ENCODE results near the gene M1AP.

Gene M1AP

DNA sequence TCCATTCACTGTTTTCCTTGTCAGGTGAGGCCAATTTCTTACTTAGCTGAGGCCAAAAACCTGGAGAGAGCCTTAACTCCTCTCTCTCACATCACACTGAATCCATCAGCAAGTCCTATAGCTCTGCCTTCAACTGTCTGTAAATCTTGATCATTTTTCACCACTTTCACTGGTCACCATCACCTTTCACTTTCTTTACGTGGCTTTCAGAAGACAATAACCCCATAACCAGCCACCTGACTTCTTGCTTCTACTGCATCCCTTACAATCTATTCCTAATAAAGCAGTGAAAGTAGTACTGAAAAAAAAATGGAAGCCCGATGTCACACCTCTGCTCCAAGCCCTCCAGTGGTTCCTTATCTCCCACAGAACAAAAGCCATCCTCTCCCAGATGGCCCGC, 102.1 kb downstream of the M1AP start:
- no peak for DNase-seq (ENCODE audit: low read depth)

DNA sequence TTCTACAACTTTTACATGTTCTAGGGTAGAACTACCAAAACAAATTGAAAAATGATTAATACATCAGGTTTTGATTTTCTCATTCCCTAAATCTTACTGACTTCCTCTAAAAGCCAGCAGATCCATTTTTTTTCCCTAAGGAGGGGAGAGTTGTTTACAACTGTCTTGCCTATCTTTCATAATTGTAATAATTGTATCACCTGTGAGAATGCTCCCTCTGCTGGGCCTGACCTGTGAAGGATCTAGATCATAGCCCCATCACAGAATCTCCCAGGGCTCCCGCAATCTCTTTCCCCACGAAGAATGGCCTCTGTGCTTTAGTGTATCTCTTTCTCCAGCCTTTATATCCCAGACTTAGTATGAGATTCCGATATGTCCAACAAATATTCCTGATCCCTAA, 103.5 kb downstream of the M1AP start:
- no peak for DNase-seq (ENCODE audit: low read depth)

DNA sequence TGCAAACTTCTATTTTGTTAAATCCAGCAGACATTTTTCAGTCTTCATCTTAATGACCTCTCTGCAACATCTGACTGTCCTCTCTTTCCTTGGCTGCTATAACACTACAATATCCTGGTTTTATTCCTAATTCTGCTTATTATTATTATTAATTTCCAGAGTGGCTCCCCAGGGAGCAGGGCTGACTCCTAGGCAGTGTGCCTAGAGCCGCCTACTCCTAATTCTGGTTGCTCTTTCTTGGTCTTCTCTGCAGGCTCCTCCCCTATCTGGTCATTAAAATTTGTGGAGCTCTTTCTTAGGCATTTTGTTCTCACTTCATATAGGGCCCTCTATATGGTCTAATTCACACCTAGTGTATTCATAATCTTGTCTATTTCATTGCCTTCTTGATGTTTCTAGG, 105.2 kb downstream of the M1AP start:
- no peak for DNase-seq (ENCODE audit: low read depth)

DNA sequence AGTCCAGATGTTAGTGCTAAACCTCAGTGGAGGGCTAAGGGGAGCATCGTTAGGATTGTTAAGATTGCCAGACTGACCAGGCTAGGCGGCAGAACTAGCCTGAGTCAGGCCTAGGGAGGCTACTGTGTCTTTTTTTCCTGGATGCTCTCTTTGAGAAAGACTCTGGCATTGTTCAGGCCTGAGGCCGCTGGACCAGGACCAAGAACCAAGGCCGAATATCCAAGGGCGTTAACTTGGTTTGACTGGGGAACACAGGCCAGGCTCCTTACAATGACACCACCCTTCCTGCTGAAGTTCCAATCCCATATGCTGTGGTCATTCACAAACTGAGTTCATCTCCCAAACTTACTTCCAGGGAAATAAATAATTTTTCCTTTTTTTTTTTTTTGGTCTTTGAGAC, 107.8 kb downstream of the M1AP start:
- no peak for DNase-seq (ENCODE audit: low read depth)

DNA sequence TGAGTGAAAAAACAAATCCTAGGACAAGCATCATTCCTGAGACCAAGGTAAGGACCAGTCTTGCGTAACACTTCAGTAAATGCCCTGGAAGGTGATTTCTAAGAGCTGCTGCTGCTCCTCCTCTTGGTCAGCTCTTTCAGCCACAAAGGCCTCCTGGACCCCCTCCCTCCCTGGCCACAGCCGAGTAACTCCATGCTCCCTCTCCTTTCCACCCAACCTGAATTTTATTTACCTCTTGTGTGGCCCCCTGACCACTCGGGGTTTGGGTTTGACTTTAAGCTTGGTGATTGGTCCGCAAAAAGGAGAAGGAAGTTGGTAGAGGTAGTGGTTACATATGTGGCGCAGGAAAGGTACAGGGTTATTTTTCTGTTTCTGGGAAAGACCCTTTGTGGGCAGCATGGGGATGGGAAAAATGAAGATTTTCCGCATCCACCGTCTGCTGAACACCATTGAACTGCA, 109.2 kb downstream of the M1AP start:
- no peak for DNase-seq (ENCODE audit: low read depth)

DNA sequence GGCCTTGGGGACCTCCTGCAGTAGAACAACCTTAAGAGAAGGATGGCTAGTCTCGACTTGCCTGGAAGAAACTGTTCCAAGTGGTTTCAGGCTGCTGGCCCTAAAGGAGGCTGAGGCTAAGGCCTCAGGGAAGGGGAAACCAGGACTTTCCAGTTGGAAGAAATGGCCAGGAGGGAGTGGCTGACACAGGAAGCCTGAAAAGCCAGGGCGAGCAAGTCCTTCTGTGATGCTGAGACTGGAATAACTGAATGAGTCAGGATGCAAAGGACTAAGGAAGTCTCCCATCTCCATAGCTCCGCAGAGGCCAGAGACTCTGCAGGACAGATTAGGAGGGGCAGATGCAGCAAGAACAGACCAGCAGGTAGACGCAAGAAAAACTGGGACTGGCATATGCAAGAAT, 111.0 kb downstream of the M1AP start:
- DNase-seq (ENCODE audit: low read depth): no peak

DNA sequence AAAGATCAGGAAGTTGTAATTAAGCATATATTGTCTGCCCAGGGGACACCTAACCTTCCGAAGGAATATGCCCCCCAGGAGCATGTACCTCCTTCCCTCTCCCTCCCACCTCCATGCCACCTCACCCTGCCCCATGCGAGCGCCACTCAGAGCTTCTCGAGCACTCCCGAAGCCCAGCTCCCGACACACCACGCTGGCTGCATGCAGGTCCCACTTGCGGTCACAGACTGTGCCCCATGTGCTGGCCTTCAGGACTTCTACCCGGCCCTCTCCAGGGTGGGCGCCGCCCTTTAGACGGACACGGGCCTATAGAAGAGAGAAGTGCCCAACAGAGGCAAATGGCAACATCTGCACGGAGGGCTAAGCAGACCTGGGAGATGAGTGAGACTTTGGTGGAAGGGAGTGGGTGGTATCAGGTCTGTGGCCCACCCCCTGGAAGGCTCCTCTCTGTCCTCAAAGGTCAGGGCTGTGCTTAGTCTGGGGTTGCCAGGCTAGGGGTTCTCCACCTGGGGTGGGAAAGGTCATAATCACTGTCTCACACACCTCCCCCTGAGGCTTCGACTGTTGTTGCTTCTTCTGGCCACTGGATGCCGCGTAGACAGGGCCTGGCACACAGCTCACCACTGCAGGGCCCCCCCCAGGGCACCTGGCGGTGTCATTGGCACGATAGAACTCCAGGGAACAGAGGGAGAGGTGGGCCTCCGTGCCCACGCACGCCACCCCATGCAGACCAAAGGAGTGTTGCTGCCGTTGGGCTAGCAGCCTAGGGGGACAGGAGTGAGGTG, 111.8 kb downstream of the M1AP start:
- no peak for DNase-seq (ENCODE audit: low read depth)

DNA sequence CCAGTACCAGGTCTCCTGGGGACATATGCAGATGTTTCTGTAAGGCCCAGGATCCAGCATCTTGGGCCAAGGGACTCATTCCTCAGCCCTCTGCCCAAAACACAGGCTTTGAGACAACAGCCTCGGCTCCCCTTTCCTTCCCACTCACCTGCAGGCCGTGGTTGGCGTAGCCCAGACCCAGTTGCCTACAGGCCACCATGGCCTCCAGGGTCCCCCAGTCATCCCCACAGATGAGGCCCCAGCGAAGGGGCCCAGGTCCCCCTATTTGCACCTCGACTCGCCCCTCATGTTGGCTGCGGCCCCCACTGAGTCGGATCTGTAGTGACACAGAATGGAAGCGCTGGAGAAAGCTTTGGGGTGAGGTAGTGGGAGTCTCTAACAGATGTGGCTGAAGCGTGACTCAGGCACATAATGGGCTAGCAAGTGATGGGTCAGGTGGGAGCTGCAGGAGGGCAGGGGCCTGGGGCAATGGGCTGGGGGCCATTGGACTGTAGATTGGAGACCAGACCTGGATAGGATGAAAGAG, 112.6 kb downstream of the M1AP start:
- no peak for DNase-seq (ENCODE audit: low read depth)

DNA sequence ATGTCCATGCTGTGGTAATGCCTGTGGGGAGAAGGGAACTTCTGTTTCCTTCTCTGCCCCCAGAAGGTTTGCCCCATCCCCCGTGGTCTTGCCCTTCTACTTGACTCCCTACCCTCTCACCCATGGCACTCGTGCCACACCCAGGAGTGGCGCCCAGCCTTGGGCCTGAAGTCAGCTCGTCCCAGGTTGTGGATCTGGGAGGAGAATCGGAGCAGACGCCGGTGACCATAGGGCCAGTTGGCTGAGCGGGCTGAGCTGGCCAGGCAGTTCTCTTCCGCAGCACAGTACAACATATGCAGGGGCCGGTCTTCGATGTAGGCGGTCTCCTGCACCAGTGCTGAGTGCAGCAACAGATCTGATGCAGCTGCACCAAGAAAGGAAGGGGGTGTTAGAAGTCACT, 113.7 kb downstream of the M1AP start:
- DNase-seq (ENCODE audit: low read depth): no peak

DNA sequence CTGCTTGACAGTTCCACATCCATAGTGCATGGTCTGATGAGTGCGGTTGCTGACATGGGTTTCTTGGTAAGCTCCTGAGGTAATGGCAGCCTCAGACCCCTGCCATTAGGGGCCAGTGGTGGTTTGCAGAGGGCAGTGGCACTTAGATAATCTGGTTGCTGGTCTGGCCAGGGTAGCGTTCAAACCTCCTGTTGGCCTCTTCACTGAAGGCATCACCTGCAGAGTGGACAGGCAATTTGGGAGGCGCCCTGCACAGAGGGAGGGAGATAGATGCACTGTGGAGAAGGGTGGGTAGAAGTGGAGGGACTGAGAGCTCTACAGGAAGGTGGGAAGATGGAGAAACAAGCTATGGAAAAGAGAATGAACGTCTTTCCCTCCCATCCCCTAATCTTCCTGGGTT, 114.7 kb downstream of the M1AP start:
- no peak for DNase-seq (ENCODE audit: low read depth)

DNA sequence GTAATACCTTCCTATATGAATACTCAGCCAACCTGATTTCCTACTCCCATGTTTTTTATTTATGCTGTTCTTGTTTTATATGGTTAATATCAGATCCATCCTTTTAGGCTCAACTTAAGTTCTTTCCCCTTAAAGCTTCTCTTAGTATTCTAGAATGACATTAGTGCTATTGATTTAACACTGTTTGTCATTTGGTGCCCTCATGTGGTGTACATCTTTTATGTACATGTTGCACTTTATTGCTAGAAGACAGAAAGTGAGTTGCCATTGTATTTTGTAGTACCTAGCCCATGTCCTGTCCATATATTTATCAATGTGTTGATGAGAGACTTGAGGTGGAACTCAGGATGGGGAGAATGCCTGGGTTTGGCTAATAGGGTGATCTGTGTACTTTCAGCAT, 115.9 kb downstream of the M1AP start:
- DNase-seq (ENCODE audit: low read depth): no peak

DNA sequence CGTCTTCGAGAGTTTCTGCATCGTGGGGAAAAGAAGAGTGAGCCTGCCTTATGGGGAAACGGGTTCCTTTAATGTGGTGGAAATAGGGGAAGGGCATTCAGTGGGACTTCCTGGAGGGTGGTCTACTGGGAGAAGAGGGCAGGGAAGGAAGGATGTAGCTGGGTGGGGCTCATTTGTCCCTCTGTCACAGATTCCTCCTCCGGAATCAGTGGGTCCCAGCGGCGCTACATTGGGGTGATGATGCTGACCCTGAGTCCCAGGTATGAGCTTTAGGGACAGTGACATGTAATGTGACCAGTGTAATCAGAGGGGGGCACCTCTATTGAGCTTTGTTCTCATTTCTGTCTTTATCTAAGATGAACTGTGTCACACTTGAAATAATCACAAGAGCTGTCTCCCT, 116.5 kb downstream of the M1AP start:
- DNase-seq (ENCODE audit: low read depth): no peak

DNA sequence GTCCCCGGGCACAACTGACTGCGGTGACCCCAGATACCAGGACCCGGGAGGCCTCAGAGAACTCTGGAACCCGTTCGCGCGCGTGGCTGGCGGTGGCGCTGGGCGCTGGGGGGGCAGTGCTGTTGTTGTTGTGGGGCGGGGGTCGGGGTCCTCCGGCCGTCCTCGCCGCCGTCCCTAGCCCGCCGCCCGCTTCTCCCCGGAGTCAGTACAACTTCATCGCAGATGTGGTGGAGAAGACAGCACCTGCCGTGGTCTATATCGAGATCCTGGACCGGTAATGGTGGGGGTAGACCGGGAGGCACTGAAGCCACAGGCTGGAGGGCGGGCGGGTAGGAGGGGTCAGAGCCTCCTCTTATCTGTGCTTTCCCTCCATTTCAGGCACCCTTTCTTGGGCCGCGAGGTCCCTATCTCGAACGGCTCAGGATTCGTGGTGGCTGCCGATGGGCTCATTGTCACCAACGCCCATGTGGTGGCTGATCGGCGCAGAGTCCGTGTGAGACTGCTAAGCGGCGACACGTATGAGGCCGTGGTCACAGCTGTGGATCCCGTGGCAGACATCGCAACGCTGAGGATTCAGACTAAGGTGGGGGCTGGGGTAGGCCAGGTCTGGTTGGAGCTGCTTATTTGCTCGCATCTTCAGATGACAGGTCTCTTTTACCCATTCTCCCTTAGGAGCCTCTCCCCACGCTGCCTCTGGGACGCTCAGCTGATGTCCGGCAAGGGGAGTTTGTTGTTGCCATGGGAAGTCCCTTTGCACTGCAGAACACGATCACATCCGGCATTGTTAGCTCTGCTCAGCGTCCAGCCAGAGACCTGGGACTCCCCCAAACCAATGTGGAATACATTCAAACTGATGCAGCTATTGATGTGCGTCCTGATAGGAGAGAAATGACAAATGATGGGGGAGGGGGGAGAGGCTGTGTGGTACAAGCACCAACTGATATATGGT, 117.6 kb downstream of the M1AP start:
- no peak for DNase-seq (ENCODE audit: low read depth)

DNA sequence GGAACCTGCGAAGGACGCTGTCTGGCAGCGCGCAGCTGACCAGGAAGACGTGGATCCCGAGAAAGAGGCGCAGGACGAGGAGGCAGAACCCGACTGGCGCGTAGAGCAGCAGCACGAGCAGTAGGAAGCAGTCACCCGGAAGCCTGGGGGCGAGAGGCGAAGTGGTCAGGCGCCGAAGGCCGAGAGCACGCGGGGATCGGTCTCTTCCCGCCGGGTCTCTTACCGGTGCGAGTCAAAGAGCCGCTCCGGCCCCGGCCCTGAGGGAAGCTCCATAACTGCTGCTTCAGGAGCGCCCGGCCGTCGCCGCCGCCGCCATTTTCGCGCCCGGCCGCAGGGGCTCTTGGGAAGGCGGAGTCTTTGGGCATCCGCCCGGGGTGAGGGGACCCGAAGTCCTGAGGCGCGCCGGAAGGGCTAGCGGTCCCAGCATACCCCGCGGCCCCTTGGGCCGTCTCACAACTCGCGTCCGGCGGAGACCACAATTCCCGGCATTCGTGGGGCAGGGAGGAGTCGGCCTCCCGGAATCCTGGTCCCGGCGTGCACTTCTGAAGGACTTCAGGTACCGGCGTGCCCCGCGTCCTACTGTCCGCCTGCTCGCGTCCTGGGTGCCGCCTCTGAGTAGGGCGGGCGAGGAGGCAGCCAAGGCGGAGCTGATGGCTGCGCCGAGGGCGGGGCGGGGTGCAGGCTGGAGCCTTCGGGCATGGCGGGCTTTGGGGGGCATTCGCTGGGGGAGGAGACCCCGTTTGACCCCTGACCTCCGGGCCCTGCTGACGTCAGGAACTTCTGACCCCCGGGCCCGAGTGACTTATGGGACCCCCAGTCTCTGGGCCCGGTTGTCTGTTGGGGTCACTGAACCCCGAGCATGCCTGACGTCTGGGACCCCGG, 118.5 kb downstream of the M1AP start, which contains the start of the genes AUP1 and HTRA2:
AUP1 (minus strand) TSS at position 350 of the 882 bp plus-strand sequence; CDS start at position 273, 77 bp downstream.
HTRA2 (plus strand) TSS at position 577 of the 882 bp plus-strand sequence; CDS start at position 651, 74 bp downstream.
- peak; percentile 74 for DNase-seq (ENCODE audit: low read depth)

DNA sequence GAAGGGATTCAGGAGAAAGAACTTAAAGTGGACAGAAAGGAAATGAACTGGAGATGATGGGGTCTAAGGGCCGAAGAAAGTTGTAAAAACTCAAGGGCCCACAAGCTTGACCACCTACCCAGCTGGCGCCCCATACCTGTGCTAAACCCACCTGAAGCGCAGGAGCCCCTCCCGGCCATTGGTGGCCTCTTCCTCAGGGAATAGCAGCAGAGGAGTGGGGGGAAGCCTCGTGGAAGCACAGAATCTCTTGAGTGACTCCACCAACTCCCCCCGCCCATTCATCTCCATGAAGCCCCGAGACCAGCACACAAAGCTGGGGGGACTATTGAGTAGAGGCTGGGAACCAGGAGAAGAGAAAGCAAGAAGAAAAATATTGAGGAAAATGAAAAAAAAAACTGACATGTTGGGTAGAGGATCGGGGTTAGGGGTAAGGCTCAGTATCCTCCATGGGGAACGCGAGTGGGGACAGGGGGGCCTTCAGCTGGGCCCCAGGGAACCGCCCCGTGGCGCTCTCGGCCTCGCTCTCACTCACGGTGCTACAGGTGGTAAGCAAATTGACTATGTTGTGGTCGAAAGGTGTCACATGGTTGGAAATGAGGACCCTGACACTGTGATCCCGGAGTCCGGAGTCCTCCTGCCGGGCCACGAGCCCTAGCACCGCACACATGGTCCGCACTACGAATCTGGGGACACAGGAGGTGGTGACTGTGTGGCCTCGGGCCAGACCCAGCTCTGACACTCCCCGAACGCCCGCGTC, 119.4 kb downstream of the M1AP start:
- no peak for DNase-seq (ENCODE audit: low read depth)

DNA sequence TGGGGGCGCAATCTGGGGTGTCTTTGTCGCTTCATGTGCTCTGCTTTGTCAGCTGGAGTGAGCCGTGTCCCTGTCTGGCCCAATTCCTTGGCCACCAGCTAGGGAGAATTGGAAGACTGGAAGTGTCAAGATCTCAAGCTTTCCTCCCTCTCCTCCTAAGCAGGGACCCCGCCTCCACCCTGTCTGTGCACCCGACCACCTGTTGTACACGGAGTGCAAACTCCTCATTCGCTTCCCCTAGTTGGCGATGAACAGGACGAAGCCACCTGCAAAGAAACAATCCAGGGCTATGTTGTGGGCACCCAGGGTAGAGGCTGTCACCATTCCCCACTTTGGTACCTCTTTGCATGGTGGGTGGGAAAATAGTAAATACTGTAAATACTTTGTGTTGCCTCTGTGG, 120.4 kb downstream of the M1AP start:
- DNase-seq (ENCODE audit: low read depth): no peak

DNA sequence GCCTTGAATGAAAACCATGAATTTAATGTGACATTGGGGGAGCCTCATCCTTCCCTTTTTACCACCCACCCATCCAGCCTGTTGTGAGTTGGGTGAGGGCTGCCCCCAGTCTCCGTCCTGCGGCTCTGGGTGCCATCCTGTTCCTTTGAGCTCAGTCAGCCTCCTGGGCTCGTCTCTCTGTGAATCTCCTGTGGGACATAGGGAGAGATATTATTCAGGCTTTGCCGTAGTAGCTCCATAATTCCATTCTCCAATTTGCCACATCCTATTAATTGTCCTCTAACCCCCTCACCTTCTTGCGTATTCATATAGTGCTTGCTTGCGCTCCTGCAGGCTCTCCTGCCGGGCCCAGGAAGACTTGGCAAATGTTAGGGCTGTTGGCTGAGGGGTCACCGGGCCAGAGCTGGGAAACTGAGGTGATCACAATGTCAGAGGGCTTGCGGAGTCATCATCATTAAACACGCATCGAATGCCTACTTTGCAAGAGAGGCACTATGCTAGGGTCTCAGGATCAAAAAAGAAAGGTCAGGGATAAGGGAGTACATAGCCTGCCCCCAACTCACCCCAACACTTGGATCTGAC, 121.4 kb downstream of the M1AP start:
- DNase-seq (ENCODE audit: low read depth): no peak

DNA sequence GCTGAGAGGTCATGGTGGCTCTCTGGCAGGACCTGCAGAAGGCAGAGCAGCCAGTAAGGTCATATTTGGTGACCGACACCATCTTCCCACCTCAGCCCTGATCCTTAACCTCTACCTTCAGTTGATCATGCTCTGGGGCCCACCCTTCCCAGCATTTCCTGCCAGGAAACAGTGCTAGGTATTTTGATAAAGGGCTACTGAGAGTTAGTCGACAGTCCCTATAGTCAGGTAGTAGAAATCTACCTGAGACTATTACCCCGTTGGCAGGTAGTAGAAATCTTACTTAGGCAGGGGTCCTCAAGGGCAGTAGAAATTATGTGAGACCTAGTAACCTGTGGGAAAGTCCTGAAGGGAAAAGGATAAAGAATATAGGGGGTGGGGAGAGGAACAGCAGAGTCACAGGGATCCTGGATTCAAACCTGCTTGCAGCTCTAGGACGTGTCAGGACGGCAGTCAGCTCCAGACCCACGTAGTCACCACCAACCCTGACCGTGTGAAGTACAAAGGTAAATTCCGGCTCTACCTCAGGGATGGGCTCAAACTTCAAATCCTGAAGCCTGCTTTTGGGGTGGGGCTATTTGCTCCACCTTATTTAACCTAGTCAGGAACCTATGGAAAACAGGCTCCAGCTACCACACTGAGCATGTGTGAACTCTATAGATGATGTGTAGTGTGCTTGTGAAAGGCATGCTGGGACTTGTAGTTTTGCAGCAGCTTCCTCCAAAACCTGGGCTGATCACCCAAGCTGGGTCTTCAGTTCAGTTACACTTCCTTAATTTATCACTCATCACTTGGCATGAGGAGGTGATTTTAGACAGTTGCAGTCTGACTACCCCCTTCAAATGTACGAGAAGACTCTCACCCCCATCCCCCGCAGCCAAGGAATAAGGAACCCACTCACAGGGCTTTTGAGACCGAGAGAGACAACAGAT, 122.1 kb downstream of the M1AP start, which contains the start of gene DQX1:
DQX1 (minus strand) TSS at position 515 of the 932 bp plus-strand sequence; CDS start at position 13, 502 bp downstream.
- DNase-seq (ENCODE audit: low read depth): no peak
